SIG-M5 (cell line): ENCODE measurements around the gene CD248.

Experiments
- DNase-seq: peaks from one replicate; lab custom pipeline; 2025; lab: John Stamatoyannopoulos, UW

Gene CD248

GRCh38 chr11:66341502-66342126 is 24.8 kb upstream of the CD248 start:
- DNase-seq: no peak

- no peak for DNase-seq
These were observed 24.0 kb upstream of the CD248 start for GRCh38 chr11:66340596-66341501.

- DNase-seq: no peak
These were observed 23.0 kb upstream of the CD248 start for GRCh38 chr11:66339686-66340483.

GRCh38 chr11:66339162-66339675 is 22.4 kb upstream of the CD248 start:
- DNase-seq: no peak

- DNase-seq: no peak
These were observed 21.7 kb upstream of the CD248 start for GRCh38 chr11:66338276-66339161.

- DNase-seq: no peak
These were observed 20.5 kb upstream of the CD248 start for GRCh38 chr11:66337103-66337899.

- DNase-seq: no peak
These were observed 19.6 kb upstream of the CD248 start, which contains the start of gene RIN1 for GRCh38 chr11:66336234-66337102. Gene RIN1 (minus strand): TSS chr11:66336434. CDS start chr11:66336402, 32 bp downstream.

- no peak for DNase-seq
These were observed 18.8 kb upstream of the CD248 start for GRCh38 chr11:66335531-66336233.

- no peak for DNase-seq
These were observed 18.0 kb upstream of the CD248 start for GRCh38 chr11:66334605-66335442.

- no peak for DNase-seq
These were observed 17.2 kb upstream of the CD248 start for GRCh38 chr11:66333896-66334604.

GRCh38 chr11:66333220-66333877 is 16.5 kb upstream of the CD248 start:
- no peak for DNase-seq

- no peak for DNase-seq
These were observed 15.8 kb upstream of the CD248 start for GRCh38 chr11:66332371-66333219.

- no peak for DNase-seq
These were observed 14.9 kb upstream of the CD248 start for GRCh38 chr11:66331542-66332370.

GRCh38 chr11:66330931-66331330 is 14.1 kb upstream of the CD248 start:
- no peak for DNase-seq

GRCh38 chr11:66329165-66329673 is 12.4 kb upstream of the CD248 start:
- DNase-seq: no peak
